Omental fat pad (tissue), 4 donors: ENCODE measurements around the gene TMPRSS15. TPM values are rescaled to one million over a fixed set of nuclear protein-coding genes. Genes with fewer than 3 reads are reported as not detected.

Source experiments
- ATAC-seq: fragments of 150-250 bp; one replicate; pipeline ENCODE4 v1.9.1; 2016; ENCODE audit warnings: mild to moderate bottlenecking, moderate library complexity; ENCODE audit not compliant: low FRiP score
- DNase-seq: peaks from one replicate; pipeline ENCODE4 v3.0.0-alpha.2; 2019; ENCODE audit warnings: low spot score
- CTCF ChIP-seq, 3 donors: fragments of 450-650 bp; IDR thresholded peaks; one replicate each; pipeline ENCODE4 v1.5.1; 2016 to 2017; ENCODE audit warnings: antibody characterized with exemption in 3 of 3, mild to moderate bottlenecking in 3 of 3, moderate library complexity in 2 of 3
- total RNA-seq, 4 donors: library from RNA; depleted of rRNA; stranded (reverse); fragments of >200 nt; gene quantifications; one replicate each; pipeline ENCODE4 v1.1.0, GENCODE V29; 2016

Gene TMPRSS15
- total RNA-seq, 4 donors from 2014 or later = not detected

- DNase-seq = no peak
- TF ChIP-seq CTCF (IDR thresholded peaks at IDR 0.05) = no peak
- ATAC-seq = no peak
Measured at GRCh38 chr21:18382141-18382540, 21.4 kb downstream of the TMPRSS15 start.

GRCh38 chr21:18373606-18374005, 30.0 kb downstream of the TMPRSS15 start:
- ATAC-seq = no peak
- no peak for DNase-seq
- TF ChIP-seq CTCF (IDR thresholded peaks at IDR 0.05) = no peak

DNA sequence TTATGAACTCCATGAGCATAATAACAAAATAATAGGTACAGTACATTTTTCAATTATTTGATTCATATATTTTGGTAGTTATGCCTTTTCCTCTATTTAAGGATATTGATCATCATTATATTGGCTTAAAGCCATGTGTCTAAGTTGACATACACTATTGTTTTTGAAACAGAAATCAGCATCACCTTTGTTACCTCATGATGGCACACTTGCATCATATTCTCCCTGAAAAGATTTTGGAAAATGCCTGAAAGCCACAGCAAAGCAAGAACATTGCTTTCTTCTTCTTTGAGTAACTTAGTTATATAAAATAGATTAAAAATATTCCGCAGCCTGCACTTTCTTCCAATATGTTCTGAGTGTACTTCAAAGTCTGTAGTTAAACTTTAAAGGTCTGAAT, 33.3 kb downstream of the TMPRSS15 start:
- ATAC-seq = no peak
- DNase-seq = no peak
- no peak for TF ChIP-seq CTCF (IDR thresholded peaks at IDR 0.05)

DNA sequence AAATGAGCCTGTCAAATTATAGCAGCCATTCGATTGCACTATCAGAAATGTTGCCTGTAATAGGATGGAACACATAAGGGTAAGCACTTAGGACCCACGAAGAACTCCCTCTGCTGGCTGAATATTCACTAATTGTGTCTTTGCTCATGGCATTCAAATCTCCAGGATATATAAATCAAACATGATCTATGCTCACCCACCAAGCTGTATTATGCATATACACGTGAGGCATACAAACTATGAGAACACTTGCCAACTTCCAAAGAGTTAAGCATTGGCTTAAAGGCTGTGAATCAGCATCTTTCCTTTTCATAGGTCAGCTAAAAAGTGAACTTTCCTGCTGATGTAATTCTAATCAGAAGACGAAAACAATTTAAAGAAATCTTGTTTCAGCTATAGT, 34.5 kb downstream of the TMPRSS15 start:
- DNase-seq = no peak
- no peak for TF ChIP-seq CTCF (IDR thresholded peaks at IDR 0.05)
- ATAC-seq = no peak

DNA sequence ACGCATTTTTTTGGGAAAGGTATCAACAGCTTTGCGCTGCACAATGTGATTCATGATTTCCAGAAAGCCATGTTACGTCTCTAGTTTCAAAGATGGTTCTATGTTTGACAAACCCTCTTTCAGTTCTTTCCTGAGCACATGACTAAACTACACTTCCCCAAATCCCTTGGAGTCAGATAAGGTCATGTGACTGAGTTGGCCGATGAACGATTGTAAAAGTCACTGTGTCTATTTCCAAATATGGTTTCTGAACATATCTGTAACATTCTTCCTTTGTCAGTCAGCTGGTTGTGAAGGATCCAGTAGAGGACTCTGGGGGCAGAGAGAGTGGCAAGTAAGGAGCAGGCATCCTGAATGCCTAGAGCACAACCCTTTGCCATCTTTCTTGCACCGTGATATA, 35.4 kb downstream of the TMPRSS15 start:
- no peak for DNase-seq
- no peak for ATAC-seq

GRCh38 chr21:18356801-18357200, 46.8 kb downstream of the TMPRSS15 start:
- ATAC-seq = no peak
- no peak for TF ChIP-seq CTCF (IDR thresholded peaks at IDR 0.05)
- DNase-seq = no peak

More for the DNA sequence above, 35.4 kb downstream of the TMPRSS15 start:
- TF ChIP-seq CTCF (IDR thresholded peaks at IDR 0.05) = no peak

DNA sequence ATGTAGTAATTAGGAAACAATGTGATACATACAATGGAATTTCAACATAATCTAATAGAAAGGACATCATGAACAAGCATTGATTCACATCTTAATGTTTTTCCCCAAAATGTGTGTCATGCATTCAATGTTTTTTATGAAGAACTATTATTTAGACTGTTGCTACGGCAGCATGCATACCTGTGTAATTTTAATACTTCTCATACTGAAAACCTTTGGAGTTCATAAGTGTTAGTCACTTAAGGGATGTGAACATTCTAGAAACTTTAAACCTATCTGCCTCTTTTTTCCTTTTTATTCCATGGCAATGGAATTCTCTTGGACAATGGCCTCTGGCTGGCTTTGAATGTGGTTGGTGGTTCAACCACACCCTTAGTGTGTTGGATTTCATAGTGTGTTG, 48.6 kb downstream of the TMPRSS15 start:
- ATAC-seq = no peak
- DNase-seq = no peak
- no peak for TF ChIP-seq CTCF (IDR thresholded peaks at IDR 0.05)
